ENCODE measurements around the gene RASGRF2.
"Not testable (repeated sequence)": the region's sequence is repeated elsewhere in the genome, so short reads cannot be mapped to it uniquely, and the experiment has no call there.

RASGRF2 gene

GRCh38 chr5:81247441-81247972 is 287.3 kb downstream of the RASGRF2 start:
- no peak for DNase-seq

- no peak for DNase-seq
Measured at GRCh38 chr5:81249240-81249639, 289.1 kb downstream of the RASGRF2 start.

GRCh38 chr5:81250004-81250403 is 289.8 kb downstream of the RASGRF2 start:
- no peak for DNase-seq

GRCh38 chr5:81251922-81252321 is 291.8 kb downstream of the RASGRF2 start:
- no peak for DNase-seq

GRCh38 chr5:81252904-81253303 is 292.7 kb downstream of the RASGRF2 start:
- no peak for DNase-seq

- no peak for DNase-seq
Measured at GRCh38 chr5:81253875-81254274, 293.7 kb downstream of the RASGRF2 start.

GRCh38 chr5:81254886-81255559 is 294.9 kb downstream of the RASGRF2 start:
- no peak for DNase-seq

GRCh38 chr5:81256766-81257165 is 296.6 kb downstream of the RASGRF2 start:
- DNase-seq, result no peak

GRCh38 chr5:81262796-81263195 is 302.6 kb downstream of the RASGRF2 start:
- DNase-seq, result not testable (repeated sequence)

GRCh38 chr5:81265101-81265500 is 304.9 kb downstream of the RASGRF2 start:
- no peak for DNase-seq

- DNase-seq, result no peak
Measured at GRCh38 chr5:81268521-81269196, 308.5 kb downstream of the RASGRF2 start.

GRCh38 chr5:81269751-81270393 is 309.7 kb downstream of the RASGRF2 start:
- DNase-seq, result no peak

- not testable (repeated sequence) for DNase-seq
Measured at GRCh38 chr5:81270394-81271027, 310.3 kb downstream of the RASGRF2 start.
